Neural crest cell (in vitro differentiated cells): Measurements from ENCODE around the gene ROM1. TPM values are rescaled to one million over a fixed set of nuclear protein-coding genes. Genes with fewer than 3 reads are reported as not detected.

Experiments
- DNase-seq: peaks from one replicate; pipeline ENCODE4 v3.0.0; 2021; ENCODE audit warnings: low read depth, mixed read lengths, low spot score
- H3K27ac Mint-ChIP-seq: one replicate; pipeline ENCODE4 v1.8.0; 2021; ENCODE audit warnings: mild to moderate bottlenecking, mixed read lengths; ENCODE audit not compliant: unreplicated experiment
- H3K27me3 Mint-ChIP-seq: 2 replicates; pipeline ENCODE4 v1.8.0; 2021; ENCODE audit warnings: low read depth, mild to moderate bottlenecking, mixed read lengths
- H3K36me3 Mint-ChIP-seq: 2 replicates; pipeline ENCODE4 v1.8.0; 2021; ENCODE audit warnings: low read depth, mild to moderate bottlenecking, mixed read lengths
- H3K4me1 Mint-ChIP-seq: 2 replicates; pipeline ENCODE4 v1.8.0; 2021; ENCODE audit warnings: mixed read lengths
- H3K4me3 Mint-ChIP-seq: one replicate; pipeline ENCODE4 v1.8.0; 2021; ENCODE audit warnings: mild to moderate bottlenecking, mixed read lengths
- H3K9me3 Mint-ChIP-seq: 2 replicates; pipeline ENCODE4 v1.8.0; 2021; ENCODE audit warnings: mixed read lengths
- total RNA-seq: library from RNA; stranded (reverse); gene quantifications from 2 replicates; pipeline ENCODE4 v1.2.1, GENCODE V29; 2021
- TF ChIP-seq, protein P1 (sequence below): fragments of 200-600 bp; sonication (generic); conservative IDR thresholded peaks from 2 replicates; pipeline ENCODE4 v1.5.0; 2021; ENCODE audit warnings: antibody characterized with exemption, mild to moderate bottlenecking

The ROM1 gene
- total RNA-seq, 1 donor from 2014 or later: 0.23 TPM

- TF ChIP-seq, protein P1, sequence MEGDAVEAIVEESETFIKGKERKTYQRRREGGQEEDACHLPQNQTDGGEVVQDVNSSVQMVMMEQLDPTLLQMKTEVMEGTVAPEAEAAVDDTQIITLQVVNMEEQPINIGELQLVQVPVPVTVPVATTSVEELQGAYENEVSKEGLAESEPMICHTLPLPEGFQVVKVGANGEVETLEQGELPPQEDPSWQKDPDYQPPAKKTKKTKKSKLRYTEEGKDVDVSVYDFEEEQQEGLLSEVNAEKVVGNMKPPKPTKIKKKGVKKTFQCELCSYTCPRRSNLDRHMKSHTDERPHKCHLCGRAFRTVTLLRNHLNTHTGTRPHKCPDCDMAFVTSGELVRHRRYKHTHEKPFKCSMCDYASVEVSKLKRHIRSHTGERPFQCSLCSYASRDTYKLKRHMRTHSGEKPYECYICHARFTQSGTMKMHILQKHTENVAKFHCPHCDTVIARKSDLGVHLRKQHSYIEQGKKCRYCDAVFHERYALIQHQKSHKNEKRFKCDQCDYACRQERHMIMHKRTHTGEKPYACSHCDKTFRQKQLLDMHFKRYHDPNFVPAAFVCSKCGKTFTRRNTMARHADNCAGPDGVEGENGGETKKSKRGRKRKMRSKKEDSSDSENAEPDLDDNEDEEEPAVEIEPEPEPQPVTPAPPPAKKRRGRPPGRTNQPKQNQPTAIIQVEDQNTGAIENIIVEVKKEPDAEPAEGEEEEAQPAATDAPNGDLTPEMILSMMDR: peak; percentile 50
- no peaks in the 10 kb centered on the region for H3K27me3 Mint-ChIP-seq
- H3K27ac Mint-ChIP-seq: peak overlapping the region; percentile 57
- no peak for DNase-seq
- H3K4me1 Mint-ChIP-seq: peaks cover 32% of the 10 kb centered on the region
- H3K36me3 Mint-ChIP-seq: peaks cover 5% of the 10 kb centered on the region
- H3K4me3 Mint-ChIP-seq: peak overlapping the region; percentile 72
- H3K9me3 Mint-ChIP-seq: no peaks in the 10 kb centered on the region
These were observed 24.0 kb upstream of the ROM1 start for GRCh38 chr11:62588966-62589637.

DNA sequence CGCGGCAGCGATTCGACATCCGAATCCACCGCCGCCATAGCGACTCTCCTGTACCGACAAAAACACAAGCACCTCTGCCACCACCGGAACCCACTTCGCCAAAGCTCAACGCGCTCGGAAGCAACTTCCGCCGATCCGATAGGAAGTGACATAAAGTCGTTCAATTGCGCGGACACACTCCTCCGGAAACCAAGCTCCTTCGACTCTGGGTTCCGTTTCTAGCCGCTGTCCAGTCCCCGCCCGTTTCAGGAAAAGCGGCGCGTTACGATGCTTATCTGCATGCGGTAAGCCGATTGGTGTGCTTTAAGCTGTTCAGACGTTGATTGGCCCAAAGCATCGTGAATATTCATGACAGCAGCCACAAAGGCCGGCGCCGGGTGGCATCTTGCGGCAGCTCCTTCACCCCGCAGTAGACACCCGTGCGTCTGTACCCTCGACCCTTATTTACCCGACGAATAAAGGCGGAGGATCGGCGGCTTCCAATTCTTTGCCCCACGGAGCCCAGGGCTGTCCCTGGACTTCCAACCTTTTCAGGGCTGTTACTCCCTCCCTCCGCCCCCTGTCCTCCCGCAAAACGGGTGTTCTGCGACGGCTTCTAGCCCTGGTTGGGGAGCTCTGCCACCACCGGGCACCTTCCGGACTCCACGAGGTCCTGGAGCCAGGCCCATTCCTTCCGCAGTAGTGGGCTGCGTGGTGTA is 21.5 kb upstream of the ROM1 start, which contains the start of gene TUT1:
Gene TUT1, minus strand, starts transcription at position 76 of the 698 bp plus-strand sequence. Its CDS starts 38 bp downstream, at position 38.
- Mint-ChIP-seq H3K9me3 (no peaks in the 10 kb centered on the region), H3K36me3 (peaks cover 15% of the 10 kb centered on the region), H3K4me1 (peaks cover 32% of the 10 kb centered on the region), H3K4me3 (peak within 1 kb of the TSS; percentile 92), H3K27me3 (no peaks in the 10 kb centered on the region), H3K27ac (peak within 1 kb of the TSS; percentile 98)
- TF ChIP-seq, protein P1: no peak
- DNase-seq: peak; percentile 91

DNA sequence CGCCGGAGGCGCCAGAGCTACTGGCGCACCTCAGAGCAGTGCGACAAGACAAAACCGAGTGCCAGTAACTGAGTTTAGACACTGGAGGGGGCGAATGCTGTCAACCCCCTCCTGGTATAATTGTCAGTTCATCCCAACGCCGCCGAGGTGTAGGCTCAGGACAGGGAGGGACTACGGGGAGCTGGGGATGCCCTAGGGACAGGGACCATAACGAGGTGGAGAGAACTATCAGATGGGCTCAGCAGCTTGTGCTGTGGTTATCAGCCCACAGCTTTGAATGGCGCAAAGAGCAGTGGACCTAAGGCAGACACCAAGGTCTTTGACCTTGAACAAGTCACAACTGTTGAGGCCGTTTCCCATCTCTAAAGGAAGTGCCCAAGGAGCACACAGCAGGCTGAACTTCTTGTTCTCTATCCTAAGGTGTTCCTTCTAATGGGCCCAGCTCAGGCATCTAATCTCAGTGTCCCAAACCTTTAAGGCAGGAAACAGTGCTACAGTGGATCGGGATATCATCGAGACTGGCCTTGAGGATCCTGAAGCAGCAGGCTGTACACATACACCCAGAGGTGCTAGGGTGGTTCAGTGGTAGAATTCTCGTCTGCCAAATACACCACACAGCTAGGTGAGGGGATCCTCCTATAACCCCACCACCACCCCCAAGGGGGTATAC is 20.8 kb upstream of the ROM1 start:
- Mint-ChIP-seq H3K27me3 (no peaks in the 10 kb centered on the region), H3K36me3 (peaks cover 15% of the 10 kb centered on the region), H3K4me3 (peak overlapping the region; percentile 92), H3K4me1 (peaks cover 32% of the 10 kb centered on the region), H3K27ac (peak overlapping the region; percentile 98), H3K9me3 (no peaks in the 10 kb centered on the region)
- TF ChIP-seq, protein P1: no peak
- no peak for DNase-seq

GRCh38 chr11:62592989-62593421 is 20.1 kb upstream of the ROM1 start:
- H3K27ac Mint-ChIP-seq: peak overlapping the region; percentile 75
- no peaks in the 10 kb centered on the region for H3K27me3 Mint-ChIP-seq
- peak overlapping the region; percentile 48 for H3K4me3 Mint-ChIP-seq
- TF ChIP-seq, protein P1: no peak
- H3K36me3 Mint-ChIP-seq: peaks cover 20% of the 10 kb centered on the region
- H3K9me3 Mint-ChIP-seq: no peaks in the 10 kb centered on the region
- no peak for DNase-seq
- peaks cover 37% of the 10 kb centered on the region for H3K4me1 Mint-ChIP-seq

GRCh38 chr11:62593434-62594044 is 19.5 kb upstream of the ROM1 start:
- Mint-ChIP-seq H3K4me3 (peak overlapping the region; percentile 87), H3K9me3 (no peaks in the 10 kb centered on the region), H3K27ac (peak overlapping the region; percentile 38)

More at GRCh38 chr11:62593434-62594044, 19.5 kb upstream of the ROM1 start:
- Mint-ChIP-seq H3K4me1 (peaks cover 37% of the 10 kb centered on the region), H3K27me3 (no peaks in the 10 kb centered on the region), H3K36me3 (peaks cover 22% of the 10 kb centered on the region)
- TF ChIP-seq, protein P1: peak; percentile 71
- DNase-seq: peak; percentile 69
